CD4-positive, CD25-positive, alpha-beta regulatory T cell (primary cell): ENCODE measurements around the gene ITPKB. TPM values are rescaled to one million over a fixed set of nuclear protein-coding genes. Genes with fewer than 3 reads are reported as not detected.

Source experiments
- ATAC-seq, 2 donors: fragments of 150-1000 bp; cut with Tn5 transposase; one replicate each; pipeline ENCODE4 v1.10.0; 2021; ENCODE audit warnings: low read depth in 2 of 2, moderate number of reproducible peaks in 2 of 2, moderate library complexity in 1 of 2
- DNase-seq, 3 donors: peaks; one replicate each; pipeline versions ENCODE4 v3.0.0 to v3.0.0-alpha.2; 2012 to 2022; ENCODE audit warnings: mixed read lengths in 1 of 3
- H3K27ac ChIP-seq: one replicate; pipeline ENCODE4 v1.7.0; 2013; ENCODE audit warnings: mild to moderate bottlenecking, low read length; ENCODE audit not compliant: insufficient read depth, poor library complexity, severe bottlenecking
- H3K27me3 ChIP-seq: one replicate; pipeline ENCODE4 v1.7.0; 2013; ENCODE audit warnings: low read length; ENCODE audit not compliant: control insufficient read depth, insufficient read depth
- H3K36me3 ChIP-seq: one replicate; pipeline ENCODE4 v1.7.0; 2013; ENCODE audit warnings: mild to moderate bottlenecking, low read length, moderate library complexity; ENCODE audit not compliant: control insufficient read depth, insufficient read depth
- H3K4me1 ChIP-seq: 2 replicates; pipeline ENCODE4 v1.7.0; 2013; ENCODE audit warnings: mild to moderate bottlenecking, low read length; ENCODE audit not compliant: insufficient read depth, control insufficient read depth, poor library complexity, severe bottlenecking
- H3K4me3 ChIP-seq: one replicate; pipeline ENCODE4 v1.7.0; 2013; ENCODE audit warnings: low read depth, mild to moderate bottlenecking, low read length, moderate library complexity
- H3K9me3 ChIP-seq, 2 experiments: 1 replicate in 1 of 2; 2 replicates in 1 of 2; pipeline ENCODE4 v1.7.0; 2013; ENCODE audit warnings: low read length in 2 of 2, mild to moderate bottlenecking in 1 of 2, moderate library complexity in 1 of 2; ENCODE audit not compliant: control insufficient read depth in 2 of 2
- H3K27ac Mint-ChIP-seq, 3 donors: one replicate each; pipeline ENCODE4 v1.8.0; 2020 to 2022; ENCODE audit warnings: mild to moderate bottlenecking in 3 of 3, mixed read lengths in 3 of 3, moderate library complexity in 2 of 3
- H3K27me3 Mint-ChIP-seq: one replicate; pipeline ENCODE4 v1.8.0; 2022; ENCODE audit warnings: mild to moderate bottlenecking, mixed read lengths
- H3K36me3 Mint-ChIP-seq: one replicate; pipeline ENCODE4 v1.8.0; 2020; ENCODE audit warnings: mixed read lengths
- H3K4me1 Mint-ChIP-seq, 4 donors: one replicate each; pipeline ENCODE4 v1.8.0; 2020 to 2022; ENCODE audit warnings: mixed read lengths in 4 of 4, mild to moderate bottlenecking in 1 of 4
- H3K4me3 Mint-ChIP-seq, 4 donors: one replicate each; pipeline ENCODE4 v1.8.0; 2020 to 2022; ENCODE audit warnings: mild to moderate bottlenecking in 4 of 4, mixed read lengths in 4 of 4, moderate library complexity in 3 of 4
- H3K9me3 Mint-ChIP-seq, 7 donors: one replicate each; pipeline ENCODE4 v1.8.0; 2020 to 2022; ENCODE audit warnings: mixed read lengths in 7 of 7, mild to moderate bottlenecking in 3 of 7, moderate library complexity in 2 of 7
- polyA plus RNA-seq, 4 donors: library from polyadenylated mRNA; unstranded; fragments of 300-500 nt; fragmentation: Illumina TruSeq; gene quantifications; one replicate each; pipeline ENCODE4 v1.2.3, GENCODE V29; 2021
- total RNA-seq: library from RNA; stranded (reverse); gene quantifications from one replicate; pipeline ENCODE4 v1.2.3, GENCODE V29; 2022

Gene ITPKB
- total RNA-seq (216 TPM), polyA plus RNA-seq (10 to 100 TPM; 38.5 to 60.2 (median 44.8) TPM)

GRCh38 chr1:226738995-226739695 is at the start of gene ITPKB:
Gene ITPKB (minus strand): TSS chr1:226739282. CDS start chr1:226737458, 1,824 bp downstream.
- Histone ChIP-seq H3K27me3 (no peaks in the 10 kb centered on the region), H3K9me3 (no peaks in the 10 kb centered on the region), H3K36me3 (peaks cover 18% of the 10 kb centered on the region), H3K4me1 (peaks cover 33% of the 10 kb centered on the region), H3K27ac (peak within 1 kb of the TSS; percentile 81), H3K4me3 (peak within 1 kb of the TSS; percentile 95)
- Mint-ChIP-seq H3K27ac (peak within 1 kb of the TSS; percentile 93 to 97 (median 97)), H3K36me3 (peaks cover 19% of the 10 kb centered on the region), H3K4me3 (peak within 1 kb of the TSS; percentile 91 to 100 (median 98)), H3K9me3 (peaks cover 0 to 4% (median 0%) of the 10 kb centered on the region in 7 donors), H3K27me3 (peaks cover 10% of the 10 kb centered on the region), H3K4me1 (peaks cover 17 to 36% (median 24%) of the 10 kb centered on the region in 4 donors)
- ATAC-seq (peak; percentile 49 to 54), DNase-seq (peak; percentile 69 to 92 (median 88))

DNA sequence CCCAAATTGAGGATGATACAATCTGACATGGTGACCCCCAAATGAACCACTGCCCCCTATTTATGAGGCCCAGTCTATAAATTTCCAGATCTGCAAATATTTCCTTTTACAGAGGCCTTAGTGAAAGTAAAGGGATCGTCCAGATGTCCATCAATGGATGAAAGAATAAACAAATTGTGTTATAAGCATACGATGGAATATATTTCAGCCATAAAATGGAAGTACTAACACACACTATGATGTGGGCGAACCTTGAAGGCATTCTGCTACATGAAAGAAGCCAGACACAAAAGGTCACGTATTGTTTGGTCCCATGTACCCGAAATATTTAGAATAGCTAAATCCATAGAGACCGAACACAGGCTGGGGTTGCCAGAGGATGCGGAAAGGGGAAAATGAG is 48.6 kb upstream of the ITPKB start:
- H3K27ac ChIP-seq, result no peak overlapping the region
- no peak overlapping the region for H3K4me3 ChIP-seq
- Mint-ChIP-seq H3K27me3 (peaks cover 9% of the 10 kb centered on the region), H3K27ac (no peak overlapping the region), H3K36me3 (no peaks in the 10 kb centered on the region), H3K4me3 (no peak overlapping the region), H3K9me3 (no peaks in the 10 kb centered on the region), H3K4me1 (peaks cover 0 to 6% (median 0%) of the 10 kb centered on the region in 4 donors)
- H3K36me3 ChIP-seq, result no peaks in the 10 kb centered on the region
- ATAC-seq (no peak), DNase-seq (no peak)
- H3K9me3 ChIP-seq, result no peaks in the 10 kb centered on the region
- H3K27me3 ChIP-seq, result no peaks in the 10 kb centered on the region
- H3K4me1 ChIP-seq, result no peaks in the 10 kb centered on the region

DNA sequence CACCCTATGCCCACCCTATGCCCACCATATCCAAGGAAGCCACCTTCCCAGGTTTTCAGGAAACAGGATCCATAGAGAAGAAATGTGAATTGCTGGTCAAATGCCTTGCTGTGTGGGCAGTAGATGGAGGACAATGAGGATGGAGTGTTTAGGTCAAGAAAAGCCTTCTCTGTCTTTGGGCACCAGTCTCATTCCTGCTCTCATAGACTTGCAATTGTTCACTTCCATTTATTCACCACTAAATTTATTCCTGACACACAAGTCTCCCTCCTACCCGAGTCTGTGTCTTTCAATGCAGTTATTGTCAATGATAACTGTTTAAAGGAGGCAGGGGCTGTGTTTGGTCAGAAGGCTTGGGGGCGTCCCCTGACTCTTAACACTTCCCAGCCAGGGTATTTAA is 48.0 kb upstream of the ITPKB start:
- Mint-ChIP-seq H3K27me3 (peaks cover 9% of the 10 kb centered on the region), H3K9me3 (no peaks in the 10 kb centered on the region), H3K27ac (no peak overlapping the region), H3K4me1 (peaks cover 0 to 6% (median 0%) of the 10 kb centered on the region in 4 donors), H3K4me3 (no peak overlapping the region), H3K36me3 (no peaks in the 10 kb centered on the region)
- no peaks in the 10 kb centered on the region for H3K4me1 ChIP-seq
- no peak overlapping the region for H3K4me3 ChIP-seq
- H3K9me3 ChIP-seq, result no peaks in the 10 kb centered on the region
- H3K27me3 ChIP-seq, result no peaks in the 10 kb centered on the region
- H3K27ac ChIP-seq, result no peak overlapping the region
- ATAC-seq (no peak), DNase-seq (no peak)
- no peaks in the 10 kb centered on the region for H3K36me3 ChIP-seq

- Mint-ChIP-seq H3K27ac (no peak overlapping the region), H3K4me3 (no peak overlapping the region), H3K4me1 (peaks cover 0 to 6% (median 0%) of the 10 kb centered on the region in 4 donors), H3K9me3 (no peaks in the 10 kb centered on the region), H3K27me3 (peaks cover 9% of the 10 kb centered on the region), H3K36me3 (no peaks in the 10 kb centered on the region)
- ATAC-seq, result no peak
- DNase-seq, result no peak
- Histone ChIP-seq H3K4me1 (no peaks in the 10 kb centered on the region), H3K27ac (no peak overlapping the region), H3K9me3 (no peaks in the 10 kb centered on the region), H3K4me3 (no peak overlapping the region), H3K36me3 (no peaks in the 10 kb centered on the region), H3K27me3 (no peaks in the 10 kb centered on the region)
Measured at GRCh38 chr1:226786550-226786949, 47.5 kb upstream of the ITPKB start.

GRCh38 chr1:226785805-226786204 is 46.7 kb upstream of the ITPKB start:
- H3K4me3 Mint-ChIP-seq, result no peak overlapping the region
- Histone ChIP-seq H3K27me3 (no peaks in the 10 kb centered on the region), H3K36me3 (no peaks in the 10 kb centered on the region), H3K9me3 (no peaks in the 10 kb centered on the region), H3K4me3 (no peak overlapping the region), H3K4me1 (no peaks in the 10 kb centered on the region), H3K27ac (no peak overlapping the region)
- H3K4me1 Mint-ChIP-seq, result peaks cover 0 to 5% (median 3%) of the 10 kb centered on the region in 4 donors
- peaks cover 9% of the 10 kb centered on the region for H3K27me3 Mint-ChIP-seq
- no peaks in the 10 kb centered on the region for H3K36me3 Mint-ChIP-seq
- H3K9me3 Mint-ChIP-seq, result no peaks in the 10 kb centered on the region
- no peak overlapping the region for H3K27ac Mint-ChIP-seq
- no peak for DNase-seq
- no peak for ATAC-seq

- Mint-ChIP-seq H3K4me3 (no peak overlapping the region), H3K36me3 (no peaks in the 10 kb centered on the region), H3K27ac (peak overlapping the region in 1 of 3 donors; percentile 38), H3K4me1 (peaks cover 0 to 10% (median 6%) of the 10 kb centered on the region in 4 donors), H3K27me3 (peaks cover 8% of the 10 kb centered on the region), H3K9me3 (no peaks in the 10 kb centered on the region)
- ATAC-seq (no peak), DNase-seq (no peak)
- no peaks in the 10 kb centered on the region for H3K9me3 ChIP-seq
- no peak overlapping the region for H3K27ac ChIP-seq
- H3K36me3 ChIP-seq, result no peaks in the 10 kb centered on the region
- no peaks in the 10 kb centered on the region for H3K4me1 ChIP-seq
- H3K4me3 ChIP-seq, result no peak overlapping the region
- H3K27me3 ChIP-seq, result no peaks in the 10 kb centered on the region
Measured at GRCh38 chr1:226784081-226785049, 45.3 kb upstream of the ITPKB start.

GRCh38 chr1:226782845-226783601 is 43.9 kb upstream of the ITPKB start:
- Histone ChIP-seq H3K27me3 (no peaks in the 10 kb centered on the region), H3K9me3 (no peaks in the 10 kb centered on the region), H3K27ac (no peak overlapping the region), H3K4me1 (no peaks in the 10 kb centered on the region), H3K36me3 (no peaks in the 10 kb centered on the region), H3K4me3 (no peak overlapping the region)
- ATAC-seq (no peak), DNase-seq (no peak)
- Mint-ChIP-seq H3K27ac (no peak overlapping the region), H3K27me3 (no peaks in the 10 kb centered on the region), H3K4me3 (no peak overlapping the region), H3K4me1 (peaks cover 0 to 10% (median 6%) of the 10 kb centered on the region in 4 donors), H3K36me3 (no peaks in the 10 kb centered on the region), H3K9me3 (peaks cover 0 to 3% (median 0%) of the 10 kb centered on the region in 7 donors)
